Panc1 (cell line): ENCODE data around the gene TMEM201.

ENCODE experiments used
- TF ChIP-seq, protein P1 (sequence below): fragments of 450-650 bp; IDR thresholded peaks from 2 replicates; pipeline ENCODE4 v1.5.1; 2017; ENCODE audit warnings: mild to moderate bottlenecking
- TF ChIP-seq, protein P2 (sequence below), 2 experiments: IDR thresholded peaks; 2 replicates each; pipeline ENCODE4 v1.6.1; 2011 to 2012; ENCODE audit warnings: low read depth in 2 of 2, control low read depth in 1 of 2, low read length in 1 of 2, mild to moderate bottlenecking in 1 of 2, moderate library complexity in 1 of 2; ENCODE audit not compliant: insufficient read depth in 1 of 2

DNA sequence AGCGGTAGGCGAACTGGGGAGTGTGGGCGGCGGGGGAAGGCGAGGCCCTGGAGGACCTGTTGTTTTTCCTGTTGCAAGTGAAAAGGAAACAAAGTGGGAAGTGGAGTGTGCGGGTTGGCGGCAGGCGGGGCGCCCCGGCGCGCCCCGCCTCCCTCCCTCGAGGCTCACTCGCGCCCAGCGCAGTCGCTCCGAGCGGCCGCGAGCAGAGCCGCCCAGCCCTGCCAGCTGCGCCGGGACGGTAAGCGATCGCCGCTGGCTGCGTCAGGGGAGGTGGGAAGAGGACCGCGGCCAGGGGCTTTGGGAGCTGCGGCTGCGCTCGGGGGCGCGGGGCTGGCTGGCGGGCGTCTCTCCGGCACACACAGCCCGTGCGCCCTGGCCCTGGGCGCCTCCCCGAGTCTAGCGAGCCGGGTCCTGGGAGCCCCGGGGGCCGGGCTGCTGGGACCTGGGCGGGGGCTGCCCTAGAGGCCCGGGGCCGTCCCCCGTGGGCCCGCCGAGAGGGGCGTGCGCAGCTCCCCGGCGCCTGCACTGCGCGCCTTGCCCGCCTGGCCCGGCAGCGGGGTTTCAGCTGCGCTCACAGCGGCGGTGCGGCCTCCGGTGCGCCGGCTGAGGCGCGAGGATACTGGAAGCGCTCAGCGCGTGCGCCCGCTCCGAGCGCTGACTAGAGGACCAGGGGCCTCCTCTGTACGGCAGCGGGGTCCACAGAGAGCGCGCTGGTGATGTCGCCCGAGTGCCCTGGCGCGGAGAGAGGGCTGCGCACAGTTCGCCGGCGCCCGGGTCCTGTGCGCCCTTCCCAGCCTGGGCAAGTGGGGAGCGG lies 63.1 kb downstream of the TMEM201 start, which contains the start of gene PIK3CD:
- TF ChIP-seq, protein P1, sequence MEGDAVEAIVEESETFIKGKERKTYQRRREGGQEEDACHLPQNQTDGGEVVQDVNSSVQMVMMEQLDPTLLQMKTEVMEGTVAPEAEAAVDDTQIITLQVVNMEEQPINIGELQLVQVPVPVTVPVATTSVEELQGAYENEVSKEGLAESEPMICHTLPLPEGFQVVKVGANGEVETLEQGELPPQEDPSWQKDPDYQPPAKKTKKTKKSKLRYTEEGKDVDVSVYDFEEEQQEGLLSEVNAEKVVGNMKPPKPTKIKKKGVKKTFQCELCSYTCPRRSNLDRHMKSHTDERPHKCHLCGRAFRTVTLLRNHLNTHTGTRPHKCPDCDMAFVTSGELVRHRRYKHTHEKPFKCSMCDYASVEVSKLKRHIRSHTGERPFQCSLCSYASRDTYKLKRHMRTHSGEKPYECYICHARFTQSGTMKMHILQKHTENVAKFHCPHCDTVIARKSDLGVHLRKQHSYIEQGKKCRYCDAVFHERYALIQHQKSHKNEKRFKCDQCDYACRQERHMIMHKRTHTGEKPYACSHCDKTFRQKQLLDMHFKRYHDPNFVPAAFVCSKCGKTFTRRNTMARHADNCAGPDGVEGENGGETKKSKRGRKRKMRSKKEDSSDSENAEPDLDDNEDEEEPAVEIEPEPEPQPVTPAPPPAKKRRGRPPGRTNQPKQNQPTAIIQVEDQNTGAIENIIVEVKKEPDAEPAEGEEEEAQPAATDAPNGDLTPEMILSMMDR, result no peak
- TF ChIP-seq, protein P2, sequence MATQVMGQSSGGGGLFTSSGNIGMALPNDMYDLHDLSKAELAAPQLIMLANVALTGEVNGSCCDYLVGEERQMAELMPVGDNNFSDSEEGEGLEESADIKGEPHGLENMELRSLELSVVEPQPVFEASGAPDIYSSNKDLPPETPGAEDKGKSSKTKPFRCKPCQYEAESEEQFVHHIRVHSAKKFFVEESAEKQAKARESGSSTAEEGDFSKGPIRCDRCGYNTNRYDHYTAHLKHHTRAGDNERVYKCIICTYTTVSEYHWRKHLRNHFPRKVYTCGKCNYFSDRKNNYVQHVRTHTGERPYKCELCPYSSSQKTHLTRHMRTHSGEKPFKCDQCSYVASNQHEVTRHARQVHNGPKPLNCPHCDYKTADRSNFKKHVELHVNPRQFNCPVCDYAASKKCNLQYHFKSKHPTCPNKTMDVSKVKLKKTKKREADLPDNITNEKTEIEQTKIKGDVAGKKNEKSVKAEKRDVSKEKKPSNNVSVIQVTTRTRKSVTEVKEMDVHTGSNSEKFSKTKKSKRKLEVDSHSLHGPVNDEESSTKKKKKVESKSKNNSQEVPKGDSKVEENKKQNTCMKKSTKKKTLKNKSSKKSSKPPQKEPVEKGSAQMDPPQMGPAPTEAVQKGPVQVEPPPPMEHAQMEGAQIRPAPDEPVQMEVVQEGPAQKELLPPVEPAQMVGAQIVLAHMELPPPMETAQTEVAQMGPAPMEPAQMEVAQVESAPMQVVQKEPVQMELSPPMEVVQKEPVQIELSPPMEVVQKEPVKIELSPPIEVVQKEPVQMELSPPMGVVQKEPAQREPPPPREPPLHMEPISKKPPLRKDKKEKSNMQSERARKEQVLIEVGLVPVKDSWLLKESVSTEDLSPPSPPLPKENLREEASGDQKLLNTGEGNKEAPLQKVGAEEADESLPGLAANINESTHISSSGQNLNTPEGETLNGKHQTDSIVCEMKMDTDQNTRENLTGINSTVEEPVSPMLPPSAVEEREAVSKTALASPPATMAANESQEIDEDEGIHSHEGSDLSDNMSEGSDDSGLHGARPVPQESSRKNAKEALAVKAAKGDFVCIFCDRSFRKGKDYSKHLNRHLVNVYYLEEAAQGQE (IDR thresholded peaks at IDR 0.05; ENCODE audit: insufficient read depth in 1 of 2, low read depth in 2 of 2, low read length in 1 of 2), result no peak
